SK-N-SH (cell line): Measurements from ENCODE around the gene GIMAP4. TPM values are rescaled to one million over a fixed set of nuclear protein-coding genes. Genes with fewer than 3 reads are reported as not detected.

ENCODE experiments used
- CTCF ChIA-PET: fragments of 300-600, 350-600 bp; formaldehyde crosslinking; extraction: SDS; loops from one replicate; lab custom pipeline; 2021; lab: Yijun Ruan, JAX
- POLR2A ChIA-PET: fragments of 350-600 bp; sonication (Branson Sonifier 250); formaldehyde crosslinking; extraction: SDS; loops from one replicate; lab custom pipeline; 2020; ENCODE audit warnings: antibody characterized with exemption, inconsistent platforms; lab: Yijun Ruan, JAX
- DNase-seq: peaks from one replicate; pipeline ENCODE4 v3.0.0; 2012
- H2AFZ ChIP-seq: fragments of 200-600 bp; sonication (generic); 2 replicates; pipeline ENCODE4 v1.8.1; 2016; ENCODE audit warnings: antibody characterized with exemption, mild to moderate bottlenecking, low read depth
- H3F3A ChIP-seq: fragments of 200-600 bp; sonication (generic); replicated peaks from 2 replicates; pipeline ENCODE3; 2016; ENCODE audit warnings: antibody characterized with exemption, mild to moderate bottlenecking; ENCODE audit not compliant: insufficient read depth
- H3K27ac ChIP-seq, 2 experiments: fragments of 200-500 bp in 1 of 2; fragments of 200-600 bp in 1 of 2; sonication (Bioruptor generic) in 1 of 2; sonication (generic), shearing (Covaris generic) in 1 of 2; 2 replicates each; pipeline versions ENCODE4 v1.5.1 to v1.6.1; 2014 to 2016; ENCODE audit warnings: low read depth in 2 of 2, inconsistent platforms in 1 of 2, low read length in 1 of 2, mild to moderate bottlenecking in 1 of 2, mixed read lengths in 1 of 2
- H3K27me3 ChIP-seq: fragments of 200-600 bp; sonication (generic), shearing (Covaris generic); 2 replicates; pipeline ENCODE4 v1.6.1; 2016; ENCODE audit warnings: mixed run types; ENCODE audit not compliant: insufficient read depth
- H3K36me3 ChIP-seq, 2 experiments: fragments of 200-500 bp in 1 of 2; fragments of 200-600 bp in 1 of 2; sonication (Bioruptor generic) in 1 of 2; sonication (generic) in 1 of 2; replicated peaks in 1 of 2; 2 replicates each; pipeline versions ENCODE3 to v1.5.1; 2014 to 2016; ENCODE audit warnings: low read length in 1 of 2, mild to moderate bottlenecking in 1 of 2; ENCODE audit not compliant: insufficient read depth in 2 of 2, control insufficient read depth in 1 of 2
- H3K4me1 ChIP-seq, 2 experiments: fragments of 200-500 bp in 1 of 2; fragments of 200-600 bp in 1 of 2; sonication (Bioruptor generic) in 1 of 2; sonication (generic), shearing (Covaris generic) in 1 of 2; 2 replicates each; pipeline versions ENCODE4 v1.5.1 to v1.6.1; 2014 to 2016; ENCODE audit warnings: low read depth in 1 of 2, low read length in 1 of 2, mixed run types in 1 of 2; ENCODE audit not compliant: insufficient read depth in 2 of 2, control insufficient read depth in 1 of 2
- H3K4me2 ChIP-seq: fragments of 200-600 bp; sonication (generic), shearing (Covaris generic); 2 replicates; pipeline ENCODE4 v1.6.1; 2017; ENCODE audit warnings: mixed run types
- H3K4me3 ChIP-seq, 2 experiments: fragments of 200-500 bp in 1 of 2; fragments of 200-600 bp in 1 of 2; sonication (Bioruptor generic) in 1 of 2; sonication (generic), shearing (Covaris generic) in 1 of 2; 2 replicates each; pipeline versions ENCODE4 v1.5.1 to v1.8.1; 2014 to 2016; ENCODE audit warnings: low read depth in 2 of 2, inconsistent platforms in 1 of 2, low read length in 1 of 2, mild to moderate bottlenecking in 1 of 2, mixed read lengths in 1 of 2, moderate library complexity in 1 of 2
- H3K79me2 ChIP-seq: fragments of 200-600 bp; sonication (generic); 2 replicates; pipeline ENCODE4 v1.8.1; 2017; ENCODE audit warnings: mild to moderate bottlenecking; ENCODE audit not compliant: insufficient read depth
- H3K9ac ChIP-seq: fragments of 200-600 bp; sonication (generic); 2 replicates; pipeline ENCODE4 v1.6.1; 2017; ENCODE audit warnings: mixed run types
- H3K9me2 ChIP-seq: fragments of 200-600 bp; sonication (generic); 2 replicates; pipeline ENCODE4 v1.6.1; 2017; ENCODE audit warnings: mixed run types
- H3K9me3 ChIP-seq: fragments of 200-600 bp; sonication (generic); 2 replicates; pipeline ENCODE4 v1.6.1; 2017; ENCODE audit warnings: mixed run types, mild to moderate bottlenecking, moderate library complexity
- H4K20me1 ChIP-seq: fragments of 200-600 bp; sonication (generic); 2 replicates; pipeline ENCODE4 v1.6.1; 2017; ENCODE audit warnings: mild to moderate bottlenecking, mixed run types; ENCODE audit not compliant: insufficient read depth
- CHD2 ChIP-seq: fragments of 150-350 bp; IDR thresholded peaks from 2 replicates; pipeline ENCODE4 v1.6.1; 2018; ENCODE audit warnings: low read length; ENCODE audit not compliant: partially characterized antibody
- CTCF ChIP-seq: fragments of 200-600 bp; sonication (generic); IDR thresholded peaks from 2 replicates; pipeline ENCODE4 v1.6.1; 2017; ENCODE audit warnings: antibody characterized with exemption, mild to moderate bottlenecking, moderate library complexity
- ELF1 ChIP-seq: IDR thresholded peaks from 2 replicates; pipeline ENCODE4 v1.4.0; 2012
- EP300 ChIP-seq, 2 experiments: IDR thresholded peaks; 2 replicates each; pipeline versions ENCODE4 v1.4.0 to v1.6.1; 2012; ENCODE audit warnings: borderline replicate concordance in 1 of 2, low read depth in 1 of 2, low read length in 1 of 2
- EZH2phosphoT487 ChIP-seq: fragments of 200-600 bp; sonication (generic); IDR thresholded peaks from 2 replicates; pipeline ENCODE4 v1.6.1; 2017; ENCODE audit warnings: low read depth, mixed run types, mild to moderate bottlenecking, antibody characterized with exemption, moderate library complexity, borderline replicate concordance
- FOXJ3 ChIP-seq: sonication (generic); formaldehyde crosslinking; IDR thresholded peaks from 2 replicates; pipeline ENCODE4 v1.5.1; 2020; ENCODE audit warnings: mild to moderate bottlenecking, missing genetic modification reagents
- GABPA ChIP-seq: IDR thresholded peaks from 2 replicates; pipeline ENCODE4 v1.4.0; 2012; ENCODE audit warnings: low read depth, mild to moderate bottlenecking
- GATA2 ChIP-seq: sonication (generic); formaldehyde crosslinking; IDR thresholded peaks from 2 replicates; pipeline ENCODE4 v1.5.0; 2020; ENCODE audit warnings: mild to moderate bottlenecking, missing genetic modification reagents
- JUND ChIP-seq: IDR thresholded peaks from 2 replicates; pipeline ENCODE4 v1.4.0; 2012
- MAX ChIP-seq: IDR thresholded peaks from 2 replicates; pipeline ENCODE4 v1.4.0; 2012; ENCODE audit warnings: low read depth
- NFIC ChIP-seq: IDR thresholded peaks from 2 replicates; pipeline ENCODE4 v1.4.0; 2012; ENCODE audit warnings: borderline replicate concordance
- NRF1 ChIP-seq: IDR thresholded peaks from 2 replicates; pipeline ENCODE4 v1.6.1; 2012; ENCODE audit warnings: low read depth, mild to moderate bottlenecking, low read length
- PBX3 ChIP-seq: IDR thresholded peaks from 2 replicates; pipeline ENCODE4; 2012
- POLR2AphosphoS5 ChIP-seq: IDR thresholded peaks from 2 replicates; pipeline ENCODE4 v1.6.1; 2012; ENCODE audit warnings: low read depth, low read length
- RAD21 ChIP-seq: IDR thresholded peaks from 2 replicates; pipeline ENCODE4 v1.6.1; 2012; ENCODE audit warnings: mild to moderate bottlenecking, low read length
- RCOR1 ChIP-seq: fragments of 150-350 bp; IDR thresholded peaks from 2 replicates; pipeline ENCODE4 v1.6.1; 2017; ENCODE audit warnings: antibody characterized with exemption, low read length
- REST ChIP-seq: IDR thresholded peaks from 2 replicates; pipeline ENCODE4 v1.6.1; 2012; ENCODE audit warnings: mild to moderate bottlenecking, low read depth, low read length, moderate library complexity
- SIN3A ChIP-seq: IDR thresholded peaks from 2 replicates; pipeline ENCODE4 v1.6.1; 2012; ENCODE audit warnings: low read depth, mild to moderate bottlenecking, low read length, moderate library complexity, borderline replicate concordance
- SMC3 ChIP-seq: IDR thresholded peaks from 2 replicates; pipeline ENCODE4 v1.6.1; 2012; ENCODE audit warnings: low read depth, low read length, improper control_type of control experiment
- TAF1 ChIP-seq: IDR thresholded peaks from 2 replicates; pipeline ENCODE4 v1.6.1; 2012; ENCODE audit warnings: low read depth, mild to moderate bottlenecking, low read length, moderate library complexity, borderline replicate concordance
- TCF12 ChIP-seq: IDR thresholded peaks from 2 replicates; pipeline ENCODE4 v1.4.0; 2012
- YY1 ChIP-seq: IDR thresholded peaks from 2 replicates; pipeline ENCODE4 v1.4.0; 2012; ENCODE audit warnings: low read depth, mild to moderate bottlenecking
- WGBS: methylation state at CpG from one replicate; pipeline ENCODE4 v1.1.6; 2017; ENCODE audit warnings: low lambda C conversion rate; 5-methylcytosine and 5-hydroxymethylcytosine counted together
- polyA plus RNA-seq, 3 experiments: library from polyadenylated mRNA; depleted of rRNA; stranded (reverse); fragments of >200 nt; gene quantifications; 2 replicates each; pipeline ENCODE4 v1.2.3, GENCODE V29; 2012

The GIMAP4 gene
- polyA plus RNA-seq (2012; rRNA removed), result not detected in 2 replicates
- 0.04 and 0.05 TPM in 2 replicates for polyA plus RNA-seq (2012; cell fraction: cytosol; rRNA removed)
- polyA plus RNA-seq (2012; cell fraction: nucleus; rRNA removed), result not detected in 2 replicates

GRCh38 chr7:150567169-150567568 lies at the start of gene GIMAP4:
TSS of gene GIMAP4 (plus strand) at chr7:150567390. CDS start at chr7:150569902, 2,512 bp downstream.
- under 1% methylated on average over 9 of the region's 9 CpGs for WGBS

GRCh38 chr7:150519310-150519709 lies 47.9 kb upstream of the GIMAP4 start:
- WGBS, result 35% methylated on average over 2 of the region's 2 CpGs
- Histone ChIP-seq H3K36me3 (no peaks in the 10 kb centered on the region), H3K27me3 (peaks cover 10% of the 10 kb centered on the region; the same call in 1 of the 2 replicates), H3K27ac (no peak overlapping the region), H3K4me2 (no peak overlapping the region), H3K79me2 (no peaks in the 10 kb centered on the region), H2AFZ (no peak overlapping the region), H4K20me1 (no peaks in the 10 kb centered on the region), H3K9me3 (no peaks in the 10 kb centered on the region), H3K9ac (no peak overlapping the region), H3K9me2 (no peaks in the 10 kb centered on the region), H3F3A (no peaks in the 10 kb centered on the region), H3K4me3 (no peak overlapping the region), H3K4me1 (no peaks in the 10 kb centered on the region)
- POLR2A ChIA-PET, result no interaction called here
- CTCF ChIA-PET, result no interaction called here
- TF ChIP-seq PBX3, result no peak
- no peak for TF ChIP-seq NFIC
- TF ChIP-seq YY1, result no peak
- TF ChIP-seq SMC3, result no peak
- TF ChIP-seq CTCF, result no peak
- no peak for TF ChIP-seq TAF1
- no peak for TF ChIP-seq EZH2phosphoT487
- TF ChIP-seq REST, result no peak
- no peak for TF ChIP-seq MAX
- TF ChIP-seq RCOR1, result no peak
- TF ChIP-seq NRF1, result no peak
- TF ChIP-seq SIN3A, result no peak
- no peak for TF ChIP-seq TCF12
- TF ChIP-seq EP300 (IDR thresholded peaks at IDR 0.05; ENCODE audit: borderline replicate concordance in 1 of 2, low read depth in 1 of 2, low read length in 1 of 2), result no peak
- no peak for TF ChIP-seq CHD2
- TF ChIP-seq GABPA, result no peak
- TF ChIP-seq GATA2 (CRISPR knock-in tag), result no peak
- no peak for TF ChIP-seq FOXJ3 (CRISPR knock-in tag)
- TF ChIP-seq RAD21, result no peak
- TF ChIP-seq POLR2AphosphoS5, result no peak
- DNase-seq, result no peak

More at GRCh38 chr7:150567169-150567568, at the start of gene GIMAP4:
- POLR2A ChIA-PET, result no interaction called here
- CTCF ChIA-PET, result interaction anchor here (1.8 kb wide), 1 partner anchor 118 kb away, joined by 4 read pairs; no protein-coding TSS in a partner anchor
- Histone ChIP-seq H3K27me3 (no peaks in the 10 kb centered on the region), H3K4me1 (no peaks in the 10 kb centered on the region), H3K4me2 (no peak within 1 kb of the TSS), H4K20me1 (no peaks in the 10 kb centered on the region), H3K9ac (no peak within 1 kb of the TSS), H2AFZ (no peak within 1 kb of the TSS), H3K27ac (no peak within 1 kb of the TSS), H3K4me3 (no peak within 1 kb of the TSS), H3K79me2 (no peaks in the 10 kb centered on the region), H3K9me3 (no peaks in the 10 kb centered on the region), H3K36me3 (no peaks in the 10 kb centered on the region), H3K9me2 (no peaks in the 10 kb centered on the region), H3F3A (no peaks in the 10 kb centered on the region)
- DNase-seq, result no peak
- TF ChIP-seq TCF12 (no peak), JUND (no peak), ELF1 (no peak)
